ENCODE measurements around the gene GABPB1. TPM values are rescaled to one million over a fixed set of nuclear protein-coding genes. Genes with fewer than 3 reads are reported as not detected.

Gene GABPB1
- total RNA-seq, 1 experiment from 2014 or later, result 35.3 TPM

DNA sequence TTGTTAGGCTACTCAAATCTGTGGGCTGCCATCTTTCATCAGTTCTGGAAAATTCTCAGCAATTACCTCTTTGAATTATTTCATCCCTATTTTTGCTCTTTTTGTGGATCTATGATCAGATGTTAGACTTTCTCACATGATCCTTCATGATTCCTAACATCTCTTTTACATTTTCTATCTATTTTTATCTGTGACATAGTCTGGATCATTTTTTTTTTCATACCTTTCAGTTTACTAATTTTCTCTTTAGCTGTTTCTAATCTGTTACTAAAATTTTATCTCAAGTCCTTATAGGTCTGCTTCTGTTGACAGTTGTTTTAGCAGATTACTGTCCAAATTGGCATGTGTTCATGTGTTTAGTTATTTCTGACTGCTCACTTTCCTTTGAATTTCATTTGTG, 47.2 kb downstream of the GABPB1 start:
- Histone ChIP-seq H3K36me3 (ENCODE audit: insufficient read depth, low read length, poor library complexity, severe bottlenecking) (peaks cover 5% of the 10 kb centered on the region), H3K9me3 (ENCODE audit: low read depth, low read length, poor library complexity, severe bottlenecking) (peaks cover 6% of the 10 kb centered on the region), H3K4me1 (ENCODE audit: insufficient read depth, low read length, poor library complexity, severe bottlenecking) (no peaks in the 10 kb centered on the region), H3K4me3 (ENCODE audit: low read depth, low read length, poor library complexity, severe bottlenecking) (no peak overlapping the region), H3K27me3 (replicated peaks; ENCODE audit: insufficient read depth, low read depth, low read length, poor library complexity) (no peaks in the 10 kb centered on the region), H3K27ac (ENCODE audit: low read depth, low read length, poor library complexity, severe bottlenecking) (no peak overlapping the region)
- no peak for DNase-seq (ENCODE audit: low spot score)
- POLR2A ChIA-PET (ENCODE audit: low non-redundant PET), result no interaction called here
- no TSS peak for BruUV-seq (replicated peaks)
- TF ChIP-seq, protein P1, sequence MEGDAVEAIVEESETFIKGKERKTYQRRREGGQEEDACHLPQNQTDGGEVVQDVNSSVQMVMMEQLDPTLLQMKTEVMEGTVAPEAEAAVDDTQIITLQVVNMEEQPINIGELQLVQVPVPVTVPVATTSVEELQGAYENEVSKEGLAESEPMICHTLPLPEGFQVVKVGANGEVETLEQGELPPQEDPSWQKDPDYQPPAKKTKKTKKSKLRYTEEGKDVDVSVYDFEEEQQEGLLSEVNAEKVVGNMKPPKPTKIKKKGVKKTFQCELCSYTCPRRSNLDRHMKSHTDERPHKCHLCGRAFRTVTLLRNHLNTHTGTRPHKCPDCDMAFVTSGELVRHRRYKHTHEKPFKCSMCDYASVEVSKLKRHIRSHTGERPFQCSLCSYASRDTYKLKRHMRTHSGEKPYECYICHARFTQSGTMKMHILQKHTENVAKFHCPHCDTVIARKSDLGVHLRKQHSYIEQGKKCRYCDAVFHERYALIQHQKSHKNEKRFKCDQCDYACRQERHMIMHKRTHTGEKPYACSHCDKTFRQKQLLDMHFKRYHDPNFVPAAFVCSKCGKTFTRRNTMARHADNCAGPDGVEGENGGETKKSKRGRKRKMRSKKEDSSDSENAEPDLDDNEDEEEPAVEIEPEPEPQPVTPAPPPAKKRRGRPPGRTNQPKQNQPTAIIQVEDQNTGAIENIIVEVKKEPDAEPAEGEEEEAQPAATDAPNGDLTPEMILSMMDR (conservative IDR thresholded peaks at IDR 0.05; ENCODE audit: low read depth, low read length), result no peak
- intact Hi-C loops (cut with micrococcal nuclease; ENCODE audit: unreplicated experiment), result no loop called here
- CTCF ChIA-PET, result no interaction called here

DNA sequence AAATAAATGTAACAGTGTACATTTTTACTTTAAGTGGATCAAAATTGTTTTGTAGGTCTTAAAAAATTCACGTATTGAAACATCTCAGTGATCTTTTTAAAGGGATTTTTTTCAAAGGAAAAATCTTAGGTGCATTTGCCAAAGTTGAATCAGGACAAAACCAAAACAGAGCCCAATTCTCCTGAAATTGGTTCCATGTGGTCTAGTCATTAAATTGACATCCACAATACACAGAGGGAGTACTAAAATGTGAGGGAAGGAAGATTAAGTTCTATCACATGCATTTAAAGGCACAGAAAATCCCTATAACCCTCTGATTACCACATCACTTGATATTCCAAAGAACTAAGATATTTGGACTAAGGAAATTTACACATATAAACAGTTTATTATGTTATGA, 50.2 kb downstream of the GABPB1 start:
- POLR2A ChIA-PET (ENCODE audit: low non-redundant PET), result no interaction called here
- no TSS peak for BruUV-seq (replicated peaks)
- no peak overlapping the region for H3K27ac ChIP-seq (ENCODE audit: low read depth, low read length, poor library complexity, severe bottlenecking)
- TF ChIP-seq, protein P1 (conservative IDR thresholded peaks at IDR 0.05; ENCODE audit: low read depth, low read length), result no peak
- intact Hi-C loops (cut with micrococcal nuclease; ENCODE audit: unreplicated experiment), result no loop called here
- H3K27me3 ChIP-seq (replicated peaks; ENCODE audit: insufficient read depth, low read depth, low read length, poor library complexity), result no peaks in the 10 kb centered on the region
- no peaks in the 10 kb centered on the region for H3K4me1 ChIP-seq (ENCODE audit: insufficient read depth, low read length, poor library complexity, severe bottlenecking)
- DNase-seq (ENCODE audit: low spot score), result no peak
- H3K4me3 ChIP-seq (ENCODE audit: low read depth, low read length, poor library complexity, severe bottlenecking), result no peak overlapping the region
- H3K36me3 ChIP-seq (ENCODE audit: insufficient read depth, low read length, poor library complexity, severe bottlenecking), result peaks cover 14% of the 10 kb centered on the region
- CTCF ChIA-PET, result no interaction called here
- peaks cover 6% of the 10 kb centered on the region for H3K9me3 ChIP-seq (ENCODE audit: low read depth, low read length, poor library complexity, severe bottlenecking)

DNA sequence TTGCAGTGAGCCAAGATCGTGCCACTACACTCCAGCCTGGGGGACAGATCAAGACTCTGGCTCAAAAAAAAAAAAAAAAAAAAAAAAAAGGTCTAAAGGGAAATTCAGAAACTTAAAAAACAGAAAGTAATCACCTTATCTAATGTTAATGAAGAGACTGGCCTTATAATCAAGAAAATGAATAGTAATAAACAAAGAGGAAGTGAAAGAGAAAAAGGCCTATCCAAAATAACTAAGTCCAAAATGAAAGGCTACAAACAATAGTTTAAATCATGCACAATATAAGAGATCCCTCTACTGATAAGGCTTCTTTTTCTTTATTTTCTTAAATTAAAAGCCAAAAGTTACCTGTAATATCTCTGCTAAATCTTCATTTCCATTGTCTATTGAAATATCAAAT, 52.4 kb downstream of the GABPB1 start:
- no peak for TF ChIP-seq EZH2 (IDR thresholded peaks at IDR 0.05; ENCODE audit: borderline replicate concordance, low read depth, low read length, poor library complexity, severe bottlenecking)
- Histone ChIP-seq H3K9me3 (ENCODE audit: low read depth, low read length, poor library complexity, severe bottlenecking) (peaks cover under 1% of the 10 kb centered on the region), H3K36me3 (ENCODE audit: insufficient read depth, low read length, poor library complexity, severe bottlenecking) (peaks cover 11% of the 10 kb centered on the region), H3K27me3 (replicated peaks; ENCODE audit: insufficient read depth, low read depth, low read length, poor library complexity) (no peaks in the 10 kb centered on the region), H3K27ac (ENCODE audit: low read depth, low read length, poor library complexity, severe bottlenecking) (no peak overlapping the region), H3K4me3 (ENCODE audit: low read depth, low read length, poor library complexity, severe bottlenecking) (no peak overlapping the region), H3K4me1 (ENCODE audit: insufficient read depth, low read length, poor library complexity, severe bottlenecking) (no peaks in the 10 kb centered on the region)
- intact Hi-C loops (cut with micrococcal nuclease; ENCODE audit: unreplicated experiment), result no loop called here
- BruUV-seq (replicated peaks), result no TSS peak
- ChIA-PET POLR2A (ENCODE audit: low non-redundant PET) (no interaction called here), CTCF (no interaction called here)
- DNase-seq (ENCODE audit: low spot score), result no peak

DNA sequence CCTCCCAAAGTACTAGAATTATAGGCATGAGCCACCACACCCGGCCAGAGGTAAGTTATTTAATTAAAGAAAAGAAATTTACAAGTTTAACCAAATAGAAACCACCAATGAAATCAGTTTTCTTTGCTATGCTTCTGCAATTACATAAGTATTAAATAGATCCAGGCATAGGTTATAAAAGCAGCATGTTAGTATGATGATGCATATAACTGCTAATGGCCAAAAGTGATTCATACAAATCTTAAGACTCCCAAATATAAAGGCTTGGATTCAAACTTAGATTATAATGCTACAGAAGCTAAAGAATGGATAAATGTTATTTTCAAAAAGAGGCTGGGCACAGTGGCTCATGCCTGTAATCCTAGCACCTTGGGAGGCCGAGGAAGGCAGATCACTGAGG, 56.7 kb downstream of the GABPB1 start:
- no peak for TF ChIP-seq EZH2 (IDR thresholded peaks at IDR 0.05; ENCODE audit: borderline replicate concordance, low read depth, low read length, poor library complexity, severe bottlenecking)
- TF ChIP-seq, protein P1 (conservative IDR thresholded peaks at IDR 0.05; ENCODE audit: low read depth, low read length), result no peak
- H3K36me3 ChIP-seq (ENCODE audit: insufficient read depth, low read length, poor library complexity, severe bottlenecking), result peaks cover 11% of the 10 kb centered on the region
- DNase-seq (ENCODE audit: low spot score), result no peak
- no TSS peak for BruUV-seq (replicated peaks)
- H3K27ac ChIP-seq (ENCODE audit: low read depth, low read length, poor library complexity, severe bottlenecking), result no peak overlapping the region
- no peaks in the 10 kb centered on the region for H3K27me3 ChIP-seq (replicated peaks; ENCODE audit: insufficient read depth, low read depth, low read length, poor library complexity)
- intact Hi-C loops (cut with micrococcal nuclease; ENCODE audit: unreplicated experiment), result no loop called here
- H3K9me3 ChIP-seq (ENCODE audit: low read depth, low read length, poor library complexity, severe bottlenecking), result no peaks in the 10 kb centered on the region
- POLR2A ChIA-PET (ENCODE audit: low non-redundant PET), result no interaction called here
- no peaks in the 10 kb centered on the region for H3K4me1 ChIP-seq (ENCODE audit: insufficient read depth, low read length, poor library complexity, severe bottlenecking)
- no peak overlapping the region for H3K4me3 ChIP-seq (ENCODE audit: low read depth, low read length, poor library complexity, severe bottlenecking)
- CTCF ChIA-PET, result no interaction called here
